Activated naive CD8-positive, alpha-beta T cell treated with anti-CD3 and anti-CD28 coated beads, Interleukin-2, amount 50 U/mL, for 16 hours (primary cell): ENCODE results near the gene DOCK4.
"Not testable (repeated sequence)": the region's sequence is repeated elsewhere in the genome, so short reads cannot be mapped to it uniquely, and the experiment has no call there.

Experiments
- DNase-seq: peaks from one replicate; pipeline ENCODE4 v3.0.0-alpha.2; 2020; ENCODE audit warnings: low read depth, low spot score

The DOCK4 gene

GRCh38 chr7:112206238-112206990 is at the start of gene DOCK4, which contains the start of gene ZNF277:
Gene DOCK4, minus strand, starts transcription at chr7:112206399. Its CDS starts 261 bp downstream, at chr7:112206138.
Gene ZNF277, plus strand, starts transcription at chr7:112206695. Its CDS starts 22 bp downstream, at chr7:112206717.
- DNase-seq = peak; percentile 99

GRCh38 chr7:112255388-112255720 is 49.2 kb upstream of the DOCK4 start:
- no peak for DNase-seq

- DNase-seq = no peak
Observed at GRCh38 chr7:112254709-112255387, 48.6 kb upstream of the DOCK4 start.

GRCh38 chr7:112254156-112254555 is 48.0 kb upstream of the DOCK4 start:
- no peak for DNase-seq

GRCh38 chr7:112252691-112253090 is 46.5 kb upstream of the DOCK4 start:
- DNase-seq = no peak

GRCh38 chr7:112252141-112252540 is 45.9 kb upstream of the DOCK4 start:
- DNase-seq = no peak

- DNase-seq = not testable (repeated sequence)
Observed at GRCh38 chr7:112249967-112250366, 43.8 kb upstream of the DOCK4 start.

GRCh38 chr7:112248598-112248997 is 42.4 kb upstream of the DOCK4 start:
- DNase-seq = no peak

- DNase-seq = no peak
Observed at GRCh38 chr7:112238852-112239610, 32.8 kb upstream of the DOCK4 start.

- DNase-seq = no peak
Observed at GRCh38 chr7:112238330-112238729, 32.1 kb upstream of the DOCK4 start.

- DNase-seq = no peak
Observed at GRCh38 chr7:112236597-112236996, 30.4 kb upstream of the DOCK4 start.

- DNase-seq = no peak
Observed at GRCh38 chr7:112234147-112234546, 27.9 kb upstream of the DOCK4 start.

- no peak for DNase-seq
Observed at GRCh38 chr7:112233048-112233697, 27.0 kb upstream of the DOCK4 start.

GRCh38 chr7:112232212-112232978 is 26.2 kb upstream of the DOCK4 start:
- no peak for DNase-seq

GRCh38 chr7:112228632-112229031 is 22.4 kb upstream of the DOCK4 start:
- no peak for DNase-seq

GRCh38 chr7:112226701-112227276 is 20.6 kb upstream of the DOCK4 start:
- DNase-seq = no peak

- DNase-seq = no peak
Observed at GRCh38 chr7:112225006-112225405, 18.8 kb upstream of the DOCK4 start.

GRCh38 chr7:112224186-112224585 is 18.0 kb upstream of the DOCK4 start:
- no peak for DNase-seq

GRCh38 chr7:112223310-112223709 is 17.1 kb upstream of the DOCK4 start:
- no peak for DNase-seq

GRCh38 chr7:112220877-112221434 is 14.8 kb upstream of the DOCK4 start:
- no peak for DNase-seq
